Measurements from ENCODE around the gene PCNX1.

The PCNX1 gene

DNA sequence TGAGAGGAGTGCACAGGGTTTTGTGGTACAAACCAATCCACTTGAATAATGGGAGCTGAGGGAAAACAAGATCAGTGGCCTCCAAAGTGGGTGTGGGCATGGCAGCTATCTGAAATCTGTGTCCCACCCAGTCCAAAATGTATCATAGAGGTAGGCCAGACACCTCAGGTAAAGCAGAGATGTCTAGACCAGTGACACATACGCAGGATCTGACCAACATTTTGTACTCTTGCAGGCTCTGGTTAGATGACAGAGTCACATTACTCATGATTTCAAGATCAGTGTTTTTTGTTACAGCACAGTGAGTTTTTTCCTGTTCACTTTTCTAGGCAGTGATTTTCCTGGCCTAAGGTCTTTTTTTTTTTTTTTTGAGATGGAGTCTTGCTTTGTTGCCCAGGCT lies 211.8 kb downstream of the PCNX1 start:
- CTCF ChIA-PET, result no interaction called here
- Histone ChIP-seq H3K4me1 (ENCODE audit: control insufficient read depth, insufficient read depth, low read length) (no peaks in the 10 kb centered on the region), H3K36me3 (ENCODE audit: control insufficient read depth in 2 of 2, insufficient read depth in 1 of 2, low read length in 2 of 2) (no peaks in the 10 kb centered on the region), H3K27ac (ENCODE audit: extremely low read depth, low read depth, low read length) (no peak overlapping the region), H3K4me3 (ENCODE audit: low read depth, low read length) (no peak overlapping the region), H3K9me3 (ENCODE audit: control insufficient read depth, insufficient read depth, low read depth, low read length) (no peaks in the 10 kb centered on the region)
- POLR2A ChIA-PET, result no interaction called here
- TF ChIP-seq MYNN (tag by site-specific recombination; IDR thresholded peaks at IDR 0.05; ENCODE audit: borderline replicate concordance) (no peak), ZNF18 (tag by site-specific recombination; IDR thresholded peaks at IDR 0.05) (no peak), GLI2 (tag by site-specific recombination; IDR thresholded peaks at IDR 0.05; ENCODE audit: borderline replicate concordance, low read depth) (no peak), ZNF585B (tag by site-specific recombination; IDR thresholded peaks at IDR 0.05) (peak; percentile 35; the same call in 1 of the 2 replicates)
- TF ChIP-seq, protein P1, sequence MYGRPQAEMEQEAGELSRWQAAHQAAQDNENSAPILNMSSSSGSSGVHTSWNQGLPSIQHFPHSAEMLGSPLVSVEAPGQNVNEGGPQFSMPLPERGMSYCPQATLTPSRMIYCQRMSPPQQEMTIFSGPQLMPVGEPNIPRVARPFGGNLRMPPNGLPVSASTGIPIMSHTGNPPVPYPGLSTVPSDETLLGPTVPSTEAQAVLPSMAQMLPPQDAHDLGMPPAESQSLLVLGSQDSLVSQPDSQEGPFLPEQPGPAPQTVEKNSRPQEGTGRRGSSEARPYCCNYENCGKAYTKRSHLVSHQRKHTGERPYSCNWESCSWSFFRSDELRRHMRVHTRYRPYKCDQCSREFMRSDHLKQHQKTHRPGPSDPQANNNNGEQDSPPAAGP (tag by site-specific recombination; IDR thresholded peaks at IDR 0.05), result no peak
- TF ChIP-seq, protein P2, sequence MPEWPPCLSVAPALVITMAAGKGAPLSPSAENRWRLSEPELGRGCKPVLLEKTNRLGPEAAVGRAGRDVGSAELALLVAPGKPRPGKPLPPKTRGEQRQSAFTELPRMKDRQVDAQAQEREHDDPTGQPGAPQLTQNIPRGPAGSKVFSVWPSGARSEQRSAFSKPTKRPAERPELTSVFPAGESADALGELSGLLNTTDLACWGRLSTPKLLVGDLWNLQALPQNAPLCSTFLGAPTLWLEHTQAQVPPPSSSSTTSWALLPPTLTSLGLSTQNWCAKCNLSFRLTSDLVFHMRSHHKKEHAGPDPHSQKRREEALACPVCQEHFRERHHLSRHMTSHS (tag by site-specific recombination; IDR thresholded peaks at IDR 0.05), result no peak

- no peaks in the 10 kb centered on the region for H3K9me3 ChIP-seq (ENCODE audit: control insufficient read depth, insufficient read depth, low read depth, low read length)
- ChIA-PET POLR2A (no interaction called here), CTCF (no interaction called here)
- no peak overlapping the region for H3K27ac ChIP-seq (ENCODE audit: extremely low read depth, low read depth, low read length)
- no peak overlapping the region for H3K4me3 ChIP-seq (ENCODE audit: low read depth, low read length)
- TF ChIP-seq ZNF423 (tag by site-specific recombination; IDR thresholded peaks at IDR 0.05) (no peak), SP7 (tag by site-specific recombination; IDR thresholded peaks at IDR 0.05) (no peak), KLF10 (tag by site-specific recombination; IDR thresholded peaks at IDR 0.05) (no peak), ZNF473 (tag by site-specific recombination; IDR thresholded peaks at IDR 0.05) (no peak), ZSCAN16 (tag by site-specific recombination; IDR thresholded peaks at IDR 0.05) (no peak), ZNF239 (tag by site-specific recombination; IDR thresholded peaks at IDR 0.05) (no peak), ZNF837 (tag by site-specific recombination; IDR thresholded peaks at IDR 0.05) (no peak), CTCF (tag by site-specific recombination; IDR thresholded peaks at IDR 0.05) (no peak), TSHZ1 (tag by site-specific recombination; IDR thresholded peaks at IDR 0.05; ENCODE audit: borderline replicate concordance) (no peak), ZBTB17 (tag by site-specific recombination; IDR thresholded peaks at IDR 0.05) (no peak), ZNF530 (tag by site-specific recombination; IDR thresholded peaks at IDR 0.05; ENCODE audit: low read depth) (no peak), ZNF114 (tag by site-specific recombination; IDR thresholded peaks at IDR 0.05) (no peak), ZNF292 (tag by site-specific recombination; IDR thresholded peaks at IDR 0.05; ENCODE audit: borderline replicate concordance, low read depth) (no peak), ZBTB7A (tag by site-specific recombination; IDR thresholded peaks at IDR 0.05; ENCODE audit: low read depth) (no peak), ZNF843 (tag by site-specific recombination; IDR thresholded peaks at IDR 0.05) (no peak), ZNF211 (tag by site-specific recombination; IDR thresholded peaks at IDR 0.05; ENCODE audit: low read depth) (no peak)
- TF ChIP-seq, protein P3, sequence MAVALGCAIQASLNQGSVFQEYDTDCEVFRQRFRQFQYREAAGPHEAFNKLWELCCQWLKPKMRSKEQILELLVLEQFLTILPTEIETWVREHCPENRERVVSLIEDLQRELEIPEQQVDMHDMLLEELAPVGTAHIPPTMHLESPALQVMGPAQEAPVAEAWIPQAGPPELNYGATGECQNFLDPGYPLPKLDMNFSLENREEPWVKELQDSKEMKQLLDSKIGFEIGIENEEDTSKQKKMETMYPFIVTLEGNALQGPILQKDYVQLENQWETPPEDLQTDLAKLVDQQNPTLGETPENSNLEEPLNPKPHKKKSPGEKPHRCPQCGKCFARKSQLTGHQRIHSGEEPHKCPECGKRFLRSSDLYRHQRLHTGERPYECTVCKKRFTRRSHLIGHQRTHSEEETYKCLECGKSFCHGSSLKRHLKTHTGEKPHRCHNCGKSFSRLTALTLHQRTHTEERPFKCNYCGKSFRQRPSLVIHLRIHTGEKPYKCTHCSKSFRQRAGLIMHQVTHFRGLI (tag by site-specific recombination; IDR thresholded peaks at IDR 0.05), result no peak
- H3K4me1 ChIP-seq (ENCODE audit: control insufficient read depth, insufficient read depth, low read length), result no peaks in the 10 kb centered on the region
- no peaks in the 10 kb centered on the region for H3K36me3 ChIP-seq (ENCODE audit: control insufficient read depth in 2 of 2, insufficient read depth in 1 of 2, low read length in 2 of 2)
These were observed 212.6 kb downstream of the PCNX1 start for GRCh38 chr14:71119832-71120231.

Data from HEK293 (cell line).